Stimulated activated naive CD4-positive, alpha-beta T cell (primary cell): ENCODE measurements around the gene ZNF597.

Experiments used
- DNase-seq, 6 experiments: peaks; one replicate each; lab custom pipeline; 2025; lab: John Stamatoyannopoulos, UW

Gene ZNF597

DNA sequence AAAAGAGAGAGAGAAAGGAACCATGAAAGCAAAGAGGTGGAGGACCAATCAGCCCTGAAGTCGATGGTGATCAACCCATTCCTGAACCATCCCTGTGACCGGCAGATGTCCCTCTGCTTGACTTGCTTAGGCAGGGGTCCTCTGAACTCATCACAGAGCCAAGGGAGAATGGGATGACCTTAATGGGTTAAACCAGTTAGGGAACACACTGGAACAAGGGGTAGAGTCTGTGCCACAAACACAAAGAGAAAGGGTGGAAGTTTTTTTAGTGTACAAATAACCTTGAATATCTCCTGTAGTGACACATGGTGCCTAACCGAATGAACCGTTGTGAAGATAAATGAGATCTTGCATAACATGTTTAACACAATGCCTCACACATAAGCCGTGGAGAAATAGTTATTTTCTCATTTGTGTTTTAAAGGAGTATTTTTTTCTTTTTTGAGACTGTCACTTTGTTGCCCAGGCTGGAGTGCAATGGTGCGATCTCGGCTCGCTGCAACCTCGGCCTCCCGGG is 11.4 kb upstream of the ZNF597 start:
- DNase-seq, result no peak

DNA sequence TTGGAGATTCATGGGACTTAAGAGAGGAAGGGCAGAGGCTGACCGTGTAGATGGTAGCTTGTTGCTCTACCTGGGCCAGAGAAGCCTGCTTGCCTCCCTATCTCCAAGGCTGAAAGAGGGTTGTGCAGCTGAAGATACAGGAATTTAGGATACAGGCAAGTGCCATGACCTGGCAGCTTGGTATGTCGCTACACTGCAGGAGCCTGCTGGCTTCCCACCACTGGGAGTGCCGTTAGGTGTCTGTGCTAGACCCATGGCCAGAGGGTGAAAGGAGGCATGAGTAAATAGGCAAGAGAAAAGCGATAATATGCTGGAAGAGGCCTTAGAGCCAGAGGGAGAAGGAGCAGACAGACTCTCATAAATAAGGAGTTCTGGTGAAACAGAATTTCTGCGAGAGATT is 10.8 kb upstream of the ZNF597 start:
- DNase-seq, result no peak

DNA sequence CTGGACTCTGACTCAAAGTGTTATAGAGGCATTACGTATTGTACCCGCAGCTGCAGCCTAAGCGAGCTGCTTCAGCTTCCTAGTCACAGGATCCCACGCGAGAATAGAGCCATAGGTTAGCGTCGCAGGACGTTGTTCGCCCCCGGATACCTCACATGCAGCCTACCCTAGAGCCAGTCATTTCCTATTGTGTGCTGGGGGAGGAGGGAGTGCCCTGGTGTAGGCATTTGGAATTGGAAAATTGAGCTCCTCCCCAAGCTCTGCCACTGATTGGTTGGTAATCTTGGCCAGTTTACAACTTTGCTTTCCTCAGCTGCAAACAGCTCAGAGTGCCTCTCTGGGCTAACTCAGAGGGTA is 706 bp upstream of the ZNF597 start:
- DNase-seq, result peak in 4 of 6 experiments; percentile 9 to 34 (median 14)

DNA sequence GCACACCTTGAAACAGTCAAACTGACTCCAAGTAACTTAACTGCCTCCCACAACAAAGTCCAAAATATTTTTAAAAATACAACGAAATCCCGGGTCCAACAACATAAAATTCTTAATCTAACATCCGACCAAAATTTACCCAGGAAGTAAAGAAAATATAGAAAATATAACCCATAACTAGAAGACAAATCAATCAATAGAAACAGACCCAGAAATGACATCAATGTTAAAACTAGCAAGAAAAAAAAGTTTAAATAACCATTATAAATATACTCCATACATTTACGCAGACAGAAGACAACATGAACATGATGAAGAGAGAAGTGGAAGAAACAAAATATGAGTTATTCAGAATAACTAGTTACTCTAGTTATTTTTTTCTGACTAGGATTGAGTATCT is 3.7 kb downstream of the ZNF597 start:
- DNase-seq, result no peak

DNA sequence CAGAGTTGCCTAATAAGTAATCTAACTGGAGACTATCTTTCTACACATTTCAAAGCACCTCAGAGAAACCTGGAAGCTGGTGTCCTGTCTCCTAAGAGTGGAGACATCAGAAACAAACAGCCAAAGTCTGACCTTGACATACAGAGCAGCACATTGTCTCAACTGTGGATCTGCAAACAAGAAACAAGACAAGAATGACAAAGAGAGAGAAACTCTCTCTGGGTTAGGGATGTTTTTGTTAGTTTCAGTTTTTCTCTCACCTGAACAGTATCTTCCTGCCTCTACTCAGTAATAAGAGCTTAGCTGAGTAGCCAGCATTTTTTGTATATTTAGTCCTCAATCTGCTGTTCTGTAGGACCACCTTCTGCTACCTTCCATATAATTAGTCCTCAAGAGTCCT is 8.9 kb downstream of the ZNF597 start:
- no peak for DNase-seq

DNA sequence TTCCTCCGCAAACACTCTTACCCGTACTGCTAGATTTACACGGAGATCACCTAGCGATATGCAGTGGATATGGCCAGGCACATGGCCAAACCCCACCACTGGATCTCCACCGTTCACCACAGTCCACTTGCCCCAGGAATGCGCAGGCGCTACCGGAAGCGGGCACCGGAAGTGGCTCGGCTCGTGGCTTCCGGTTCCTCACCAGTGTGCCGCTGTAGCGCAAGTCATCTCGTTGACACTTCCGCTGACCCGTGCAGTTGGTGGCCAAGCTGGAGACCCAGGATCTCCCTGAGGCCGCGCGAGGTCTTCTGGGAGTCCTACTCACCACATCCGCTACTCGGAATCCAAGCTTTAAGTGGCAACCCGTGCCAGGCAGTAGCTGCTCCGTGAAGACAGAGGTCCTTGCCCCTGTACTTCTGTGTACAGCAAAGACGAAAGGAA is 11.5 kb downstream of the ZNF597 start:
- DNase-seq, result peak in 4 of 6 experiments; percentile 6 to 55 (median 38)

DNA sequence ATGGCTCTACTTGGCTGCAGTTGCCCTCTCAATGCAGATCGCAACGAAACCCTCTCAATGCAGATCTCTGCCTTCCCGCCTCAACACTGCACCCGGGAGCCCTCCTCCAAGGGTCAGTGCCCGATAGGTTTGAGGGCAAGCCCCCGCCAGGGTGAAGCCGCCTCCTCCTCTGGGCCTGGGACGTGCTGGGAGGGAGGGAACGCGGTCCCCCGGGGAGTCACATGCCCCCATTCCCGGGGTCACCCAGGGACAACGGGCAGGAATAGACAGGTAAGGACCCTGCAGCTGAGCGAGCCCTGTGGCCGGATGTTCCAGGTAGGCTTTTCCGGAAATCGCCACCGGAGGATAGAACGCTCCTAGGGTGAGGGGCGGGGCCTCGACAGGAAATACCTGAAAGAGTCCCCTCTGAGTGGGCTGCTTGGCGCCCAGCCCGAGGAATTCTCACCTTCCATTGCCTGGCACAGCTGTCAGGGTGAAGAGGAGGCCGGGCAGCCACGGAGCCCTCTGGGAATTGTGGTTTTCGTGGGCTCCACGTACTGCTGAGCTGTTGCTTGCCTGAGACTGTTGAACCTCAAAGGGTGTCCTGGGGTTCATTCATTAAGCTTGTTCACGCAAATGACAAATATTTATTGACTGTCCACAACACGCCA is 29.4 kb downstream of the ZNF597 start:
- no peak for DNase-seq

DNA sequence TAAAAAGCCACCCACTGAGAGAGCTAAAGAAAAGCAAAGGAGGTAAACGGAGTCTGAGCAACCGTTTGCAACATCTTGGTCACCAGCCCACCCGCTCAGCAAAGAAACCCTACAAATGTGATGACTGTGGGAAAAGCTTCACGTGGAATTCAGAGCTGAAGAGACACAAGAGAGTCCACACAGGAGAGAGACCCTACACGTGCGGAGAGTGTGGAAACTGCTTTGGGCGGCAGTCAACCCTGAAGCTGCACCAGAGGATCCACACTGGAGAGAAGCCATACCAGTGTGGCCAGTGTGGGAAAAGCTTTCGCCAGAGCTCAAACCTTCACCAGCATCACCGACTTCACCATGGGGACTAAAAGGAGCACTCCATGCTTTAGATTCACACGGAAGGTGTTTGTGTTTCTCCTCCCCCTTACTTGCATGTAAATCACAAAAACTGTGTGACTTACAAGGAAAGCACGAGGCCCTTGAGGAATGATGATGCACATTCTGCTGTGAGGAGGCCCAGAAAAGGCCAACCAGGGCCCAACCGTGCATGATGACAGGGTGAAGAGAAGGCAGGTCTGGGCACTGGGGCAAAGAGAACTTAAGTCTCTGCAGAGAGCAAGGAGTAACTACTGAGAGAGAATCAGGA is 34.6 kb downstream of the ZNF597 start:
- DNase-seq, result no peak

DNA sequence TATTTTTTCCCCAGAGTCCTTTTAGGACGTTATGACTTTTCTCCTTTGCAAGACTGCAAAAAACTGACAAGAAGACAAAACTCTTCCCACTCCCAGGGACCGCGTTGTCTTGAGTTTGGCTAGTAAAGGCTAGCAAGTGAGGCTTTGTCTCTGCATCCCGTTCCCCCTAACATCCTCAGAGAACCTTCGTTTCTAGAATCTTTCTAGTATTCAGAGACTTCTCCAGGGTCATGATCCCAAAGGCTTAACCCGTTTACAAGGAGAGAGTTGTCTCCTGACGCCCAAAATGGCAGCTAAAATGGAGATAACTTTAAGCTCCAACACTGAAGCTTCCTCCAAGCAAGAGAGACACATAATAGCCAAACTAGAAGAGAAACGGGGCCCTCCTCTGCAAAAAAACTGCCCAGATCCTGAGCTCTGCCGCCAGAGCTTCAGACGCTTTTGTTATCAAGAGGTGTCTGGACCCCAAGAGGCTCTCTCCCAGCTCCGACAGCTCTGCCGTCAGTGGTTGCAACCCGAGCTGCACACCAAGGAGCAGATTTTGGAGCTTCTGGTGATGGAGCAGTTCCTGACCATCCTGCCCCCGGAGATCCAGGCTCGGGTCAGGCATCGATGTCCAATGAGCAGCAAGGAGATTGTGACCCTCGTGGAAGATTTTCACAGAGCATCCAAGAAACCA is 41.4 kb downstream of the ZNF597 start:
- no peak for DNase-seq

DNA sequence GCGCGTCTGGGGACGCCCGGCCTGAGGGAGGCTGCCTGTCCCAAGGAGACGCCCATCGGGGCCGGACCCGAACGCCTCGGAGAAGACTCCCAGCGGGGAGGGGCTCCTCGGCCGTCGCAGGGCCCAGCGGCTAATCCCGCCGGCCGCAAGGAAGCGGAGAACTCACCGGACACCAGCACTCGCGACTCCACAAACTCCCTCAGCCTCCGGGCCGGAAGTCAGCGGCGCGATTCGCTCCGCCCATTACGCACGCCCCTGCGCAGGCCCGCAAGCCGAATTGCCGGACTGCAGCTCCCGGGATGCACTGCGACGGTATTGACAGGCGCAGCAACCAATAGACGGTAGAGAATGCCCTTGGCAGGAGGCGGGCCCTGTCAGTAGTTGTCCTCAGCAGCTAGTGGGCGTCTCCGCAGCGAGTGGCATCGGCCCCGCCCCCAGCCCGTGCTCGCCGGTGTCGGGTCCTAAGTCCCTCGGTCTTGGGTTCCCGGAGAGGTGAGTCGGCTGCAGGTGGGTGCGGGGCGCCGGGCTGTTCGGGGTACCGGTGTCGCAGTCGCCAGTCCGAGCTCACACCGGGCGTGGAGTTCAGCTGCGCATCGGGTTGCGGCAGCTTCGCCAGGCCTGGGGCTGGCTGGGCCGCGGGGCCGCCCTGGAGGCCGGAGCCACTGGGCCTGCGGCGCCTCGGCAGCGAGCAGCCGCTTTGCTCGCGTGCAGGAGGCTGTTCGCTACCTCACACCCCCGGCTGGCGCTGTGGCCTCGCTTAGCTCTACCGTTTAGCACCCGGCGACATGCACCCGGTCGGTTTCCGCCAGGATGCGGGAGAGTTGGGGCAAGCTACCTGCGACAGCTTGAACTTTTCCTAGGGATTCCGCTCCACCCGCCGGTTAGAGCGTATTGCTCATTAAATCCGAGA is 42.3 kb downstream of the ZNF597 start, which contains the start of the genes ZNF174 and ZSCAN32:
Gene ZNF174, plus strand, starts transcription at position 437 of the 910 bp plus-strand sequence. CDS start 790 bp downstream, outside the sequence.
Gene ZSCAN32, minus strand, starts transcription at position 226 of the 910 bp plus-strand sequence. CDS start 3,447 bp downstream, outside the sequence.
- DNase-seq, result peak; percentile 95 to 98 (median 97)

DNA sequence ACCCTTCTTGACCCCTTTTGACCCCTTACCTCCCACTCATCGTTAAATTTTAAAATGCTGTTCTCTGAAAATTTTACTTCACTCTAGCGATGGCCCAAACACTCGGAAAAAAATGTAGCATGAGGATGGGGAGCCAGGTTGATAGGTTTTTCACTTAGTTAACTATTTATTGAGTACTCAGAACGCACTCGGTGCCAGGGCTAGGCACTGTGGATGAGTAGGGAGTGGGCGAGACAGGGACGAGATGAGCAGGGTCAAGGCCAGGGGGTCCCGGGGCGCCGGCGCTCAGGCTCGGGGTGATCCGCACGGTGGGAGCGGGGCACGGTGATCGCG is 42.9 kb downstream of the ZNF597 start:
- no peak for DNase-seq

DNA sequence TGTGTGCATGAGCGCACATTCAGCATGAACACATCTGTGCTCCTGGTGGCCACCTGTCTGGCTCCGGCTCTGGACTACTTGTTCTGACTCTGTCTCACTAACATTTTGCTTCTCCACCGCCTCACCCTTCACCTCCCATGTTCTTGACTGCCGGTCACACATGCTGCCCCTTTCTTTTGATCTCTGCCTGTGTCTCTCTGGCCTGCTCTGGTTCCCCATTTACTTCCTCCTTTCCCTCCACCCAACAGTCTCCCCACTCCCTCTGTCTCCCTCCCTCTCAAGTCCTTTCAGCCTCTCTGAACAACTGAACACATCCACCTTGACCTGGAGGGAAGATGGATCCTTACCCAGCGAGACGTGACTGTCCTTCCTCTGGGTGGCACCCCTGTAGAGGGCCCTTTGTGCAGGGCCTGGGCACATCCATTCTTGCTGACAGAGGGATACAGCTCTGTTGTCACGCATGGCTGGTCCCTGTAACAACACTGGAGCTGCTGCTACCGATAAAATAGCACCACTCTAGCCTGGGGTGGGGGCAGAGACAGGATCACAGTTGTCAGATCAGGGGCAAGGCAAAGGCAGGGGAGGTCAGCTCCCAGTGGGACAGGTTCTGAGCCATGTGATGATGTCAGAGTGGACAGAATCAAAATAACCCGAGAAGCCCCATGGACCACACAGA is 53.5 kb downstream of the ZNF597 start:
- DNase-seq, result no peak

DNA sequence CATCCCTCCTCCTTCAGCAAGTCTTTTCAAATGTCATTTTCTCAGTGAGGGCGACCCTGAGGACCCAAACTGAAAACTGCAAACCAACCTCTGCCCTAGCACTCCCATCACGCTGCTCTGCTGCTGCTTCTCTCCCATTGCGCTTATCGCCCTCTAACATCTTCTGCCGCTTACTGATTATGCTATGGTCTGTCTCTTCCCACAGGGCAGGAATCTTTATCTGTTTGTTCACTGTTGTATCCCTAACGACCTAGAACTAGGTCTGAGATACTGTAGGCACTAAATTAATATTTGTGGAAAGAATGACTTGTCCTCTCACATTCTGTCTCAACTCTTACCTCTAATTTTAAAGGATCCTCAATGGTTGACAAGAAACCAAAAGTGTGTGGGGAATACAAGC is 55.0 kb downstream of the ZNF597 start:
- DNase-seq, result no peak

DNA sequence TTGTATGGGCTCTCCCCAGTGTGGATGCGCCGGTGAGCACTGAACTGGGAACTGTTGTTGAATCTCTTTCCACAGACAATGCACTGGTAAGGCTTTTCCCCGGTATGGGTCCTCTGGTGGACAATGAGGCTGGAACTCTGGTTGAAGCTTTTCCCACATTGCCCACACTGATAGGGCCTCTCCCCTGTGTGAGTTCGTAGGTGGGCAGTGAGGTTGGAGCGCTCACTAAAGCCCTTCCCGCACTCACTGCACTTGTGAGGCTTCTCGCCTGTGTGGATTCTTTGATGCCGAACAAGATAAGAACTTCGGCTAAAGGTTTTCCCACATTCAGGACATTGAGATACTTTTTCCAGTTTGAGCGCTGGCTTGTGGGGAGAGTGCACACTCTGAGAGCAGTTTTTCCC is 60.3 kb downstream of the ZNF597 start:
- DNase-seq, result peak in 1 of 6 experiments; percentile 12
